PC-9 (cell line): Measurements from ENCODE around the gene EIF4G3. TPM values are rescaled to one million over a fixed set of nuclear protein-coding genes. Genes with fewer than 3 reads are reported as not detected.
"Not testable (repeated sequence)": the region's sequence is repeated elsewhere in the genome, so short reads cannot be mapped to it uniquely, and the experiment has no call there.

Experiments
- BruUV-seq: library from RNA; stranded (reverse); fragments of 400-500 nt; replicated peaks from 2 replicates; lab custom pipeline; 2021; lab: Mats Ljungman, UMichigan
- CTCF ChIA-PET: fragments of 300-600 bp; sonication (Branson Sonifier 250); formaldehyde crosslinking; loops from one replicate; lab custom pipeline; 2022; ENCODE audit warnings: antibody characterized with exemption; lab: Charles Lee
- POLR2A ChIA-PET: fragments of 300-600 bp; sonication (Branson Sonifier 250); formaldehyde crosslinking; loops from one replicate; lab custom pipeline; 2022; ENCODE audit warnings: antibody characterized with exemption; ENCODE audit not compliant: unreplicated experiment; lab: Charles Lee
- DNase-seq, 2 experiments: peaks; one replicate each; pipeline versions ENCODE4 v3.0.0 to v3.0.0-alpha.2; 2015 to 2022; ENCODE audit warnings: mixed read lengths in 1 of 2
- H2AFZ ChIP-seq: fragments of 200-600 bp; sonication (generic); 2 replicates; pipeline ENCODE4 v1.8.1; 2017; ENCODE audit warnings: antibody characterized with exemption
- H3F3A ChIP-seq: fragments of 200-600 bp; sonication (generic); 2 replicates; pipeline ENCODE4 v1.8.1; 2017; ENCODE audit warnings: antibody characterized with exemption, mild to moderate bottlenecking, low read depth; ENCODE audit not compliant: insufficient read depth
- H3K27ac ChIP-seq: fragments of 200-600 bp; sonication (generic); 2 replicates; pipeline ENCODE4 v1.6.1; 2016; ENCODE audit warnings: mixed run types
- H3K27me3 ChIP-seq: fragments of 200-600 bp; sonication (generic); 2 replicates; pipeline ENCODE4 v1.6.1; 2016; ENCODE audit warnings: low read depth, mixed run types; ENCODE audit not compliant: insufficient read depth
- H3K36me3 ChIP-seq: fragments of 200-600 bp; sonication (generic); 2 replicates; pipeline ENCODE4 v1.6.1; 2016; ENCODE audit warnings: low read depth, mixed run types
- H3K4me1 ChIP-seq: fragments of 200-600 bp; sonication (generic); replicated peaks from 2 replicates; pipeline ENCODE4 v1.6.1; 2016; ENCODE audit warnings: mixed run types; ENCODE audit not compliant: insufficient read depth
- H3K4me2 ChIP-seq: fragments of 200-600 bp; sonication (generic); 2 replicates; pipeline ENCODE4 v1.6.1; 2017; ENCODE audit warnings: mixed run types
- H3K4me3 ChIP-seq: fragments of 200-600 bp; sonication (generic); 2 replicates; pipeline ENCODE4 v1.6.1; 2016; ENCODE audit warnings: mixed run types
- H3K79me2 ChIP-seq: fragments of 200-600 bp; sonication (generic); 2 replicates; pipeline ENCODE4 v1.6.1; 2017; ENCODE audit warnings: low read depth, mixed run types
- H3K9me2 ChIP-seq: fragments of 200-600 bp; sonication (generic); 2 replicates; pipeline ENCODE4 v1.8.1; 2017; ENCODE audit warnings: mild to moderate bottlenecking; ENCODE audit not compliant: insufficient read depth
- H3K9me3 ChIP-seq: fragments of 200-600 bp; sonication (generic); 2 replicates; pipeline ENCODE4 v1.8.1; 2016; ENCODE audit warnings: low read depth; ENCODE audit not compliant: insufficient read depth
- H4K20me1 ChIP-seq: fragments of 200-600 bp; sonication (generic); 2 replicates; pipeline ENCODE4 v1.8.1; 2017; ENCODE audit not compliant: insufficient read depth
- EZH2 ChIP-seq: fragments of 200-600 bp; sonication (generic); IDR thresholded peaks from 2 replicates; pipeline ENCODE4 v1.8.0; 2017; ENCODE audit warnings: antibody characterized with exemption, low read depth
- intact Hi-C: fragments of 100-400 bp; cut with micrococcal nuclease; formaldehyde crosslinking; loops from one replicate; pipeline ENCODE4 v1.10.0; 2022; ENCODE audit not compliant: unreplicated experiment
- total RNA-seq: library from RNA; stranded (reverse); gene quantifications from 2 replicates; pipeline ENCODE4 v1.2.3, GENCODE V29; 2021
- TF ChIP-seq, protein P1 (sequence below): fragments of 200-600 bp; sonication (generic); conservative IDR thresholded peaks from 2 replicates; pipeline ENCODE4 v1.6.1; 2017; ENCODE audit warnings: mixed run types, antibody characterized with exemption, mild to moderate bottlenecking, moderate library complexity

The EIF4G3 gene
- total RNA-seq, 1 experiment from 2014 or later = 63.2 TPM

DNA sequence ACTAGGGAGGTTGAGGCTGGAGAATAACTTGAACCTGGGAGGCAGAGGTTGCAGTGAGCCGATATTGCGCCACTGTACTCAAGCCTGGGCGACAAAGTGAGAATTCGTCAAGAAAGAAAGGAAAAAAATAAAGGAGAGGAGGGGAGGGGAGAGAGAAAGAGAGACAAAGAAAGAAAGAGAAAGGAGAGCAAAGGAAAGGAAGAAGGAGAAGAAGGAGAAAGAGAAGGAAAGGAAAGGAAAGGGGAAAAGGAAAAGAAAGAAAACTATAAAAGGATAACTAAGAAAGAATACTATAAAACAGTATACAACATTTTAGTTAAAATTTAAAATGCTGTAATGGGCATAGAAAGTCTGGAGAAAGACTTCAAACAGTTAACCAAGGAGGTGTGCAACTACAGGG lies 33.6 kb downstream of the EIF4G3 start:
- Histone ChIP-seq H3K4me1 (no peaks in the 10 kb centered on the region), H3K27me3 (no peaks in the 10 kb centered on the region), H3K4me3 (no peak overlapping the region), H3K36me3 (no peaks in the 10 kb centered on the region), H3K79me2 (peaks cover 27% of the 10 kb centered on the region), H3F3A (no peaks in the 10 kb centered on the region), H3K9me3 (no peaks in the 10 kb centered on the region), H2AFZ (no peak overlapping the region), H4K20me1 (0 out of 2 replicates have a peak, but pooled peaks cover 5% of the 10 kb centered on the region), H3K4me2 (no peak overlapping the region), H3K9me2 (no peaks in the 10 kb centered on the region), H3K27ac (no peak overlapping the region)
- CTCF ChIA-PET = no interaction called here
- BruUV-seq = no TSS peak
- TF ChIP-seq, protein P1, sequence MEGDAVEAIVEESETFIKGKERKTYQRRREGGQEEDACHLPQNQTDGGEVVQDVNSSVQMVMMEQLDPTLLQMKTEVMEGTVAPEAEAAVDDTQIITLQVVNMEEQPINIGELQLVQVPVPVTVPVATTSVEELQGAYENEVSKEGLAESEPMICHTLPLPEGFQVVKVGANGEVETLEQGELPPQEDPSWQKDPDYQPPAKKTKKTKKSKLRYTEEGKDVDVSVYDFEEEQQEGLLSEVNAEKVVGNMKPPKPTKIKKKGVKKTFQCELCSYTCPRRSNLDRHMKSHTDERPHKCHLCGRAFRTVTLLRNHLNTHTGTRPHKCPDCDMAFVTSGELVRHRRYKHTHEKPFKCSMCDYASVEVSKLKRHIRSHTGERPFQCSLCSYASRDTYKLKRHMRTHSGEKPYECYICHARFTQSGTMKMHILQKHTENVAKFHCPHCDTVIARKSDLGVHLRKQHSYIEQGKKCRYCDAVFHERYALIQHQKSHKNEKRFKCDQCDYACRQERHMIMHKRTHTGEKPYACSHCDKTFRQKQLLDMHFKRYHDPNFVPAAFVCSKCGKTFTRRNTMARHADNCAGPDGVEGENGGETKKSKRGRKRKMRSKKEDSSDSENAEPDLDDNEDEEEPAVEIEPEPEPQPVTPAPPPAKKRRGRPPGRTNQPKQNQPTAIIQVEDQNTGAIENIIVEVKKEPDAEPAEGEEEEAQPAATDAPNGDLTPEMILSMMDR = no peak
- no peak for TF ChIP-seq EZH2
- POLR2A ChIA-PET = no interaction called here
- DNase-seq = no peak
- intact Hi-C loops = no loop called here

GRCh38 chr1:21141030-21141429 lies 35.7 kb downstream of the EIF4G3 start:
- intact Hi-C loops = no loop called here
- no peak overlapping the region for H3K4me2 ChIP-seq
- peaks cover 28% of the 10 kb centered on the region for H3K79me2 ChIP-seq
- no peak for DNase-seq
- H3F3A ChIP-seq = no peaks in the 10 kb centered on the region
- CTCF ChIA-PET = no interaction called here
- H2AFZ ChIP-seq = no peak overlapping the region
- no peak overlapping the region for H3K4me3 ChIP-seq
- 0 out of 2 replicates have a peak, but pooled peaks cover 5% of the 10 kb centered on the region for H4K20me1 ChIP-seq
- no peaks in the 10 kb centered on the region for H3K36me3 ChIP-seq
- BruUV-seq = no TSS peak
- H3K9me2 ChIP-seq = no peaks in the 10 kb centered on the region
- no peaks in the 10 kb centered on the region for H3K9me3 ChIP-seq
- no peaks in the 10 kb centered on the region for H3K27me3 ChIP-seq
- no peak for TF ChIP-seq EZH2
- TF ChIP-seq, protein P1 = no peak
- H3K27ac ChIP-seq = no peak overlapping the region
- POLR2A ChIA-PET = no interaction called here
- H3K4me1 ChIP-seq = no peaks in the 10 kb centered on the region

GRCh38 chr1:21139601-21140000 lies 37.1 kb downstream of the EIF4G3 start:
- H3K36me3 ChIP-seq = no peaks in the 10 kb centered on the region
- TF ChIP-seq EZH2 = no peak
- TF ChIP-seq, protein P1 = no peak
- H4K20me1 ChIP-seq = 0 out of 2 replicates have a peak, but pooled peaks cover 5% of the 10 kb centered on the region
- H3K9me3 ChIP-seq = no peaks in the 10 kb centered on the region
- no peaks in the 10 kb centered on the region for H3K27me3 ChIP-seq
- no peak overlapping the region for H3K27ac ChIP-seq
- H2AFZ ChIP-seq = no peak overlapping the region
- H3K9me2 ChIP-seq = no peaks in the 10 kb centered on the region
- no peaks in the 10 kb centered on the region for H3F3A ChIP-seq
- H3K4me1 ChIP-seq = no peaks in the 10 kb centered on the region
- intact Hi-C loops = no loop called here
- ChIA-PET CTCF (no interaction called here), POLR2A (no interaction called here)
- no peak overlapping the region for H3K4me3 ChIP-seq
- no TSS peak for BruUV-seq
- no peak for DNase-seq
- peaks cover 26% of the 10 kb centered on the region for H3K79me2 ChIP-seq
- H3K4me2 ChIP-seq = no peak overlapping the region

DNA sequence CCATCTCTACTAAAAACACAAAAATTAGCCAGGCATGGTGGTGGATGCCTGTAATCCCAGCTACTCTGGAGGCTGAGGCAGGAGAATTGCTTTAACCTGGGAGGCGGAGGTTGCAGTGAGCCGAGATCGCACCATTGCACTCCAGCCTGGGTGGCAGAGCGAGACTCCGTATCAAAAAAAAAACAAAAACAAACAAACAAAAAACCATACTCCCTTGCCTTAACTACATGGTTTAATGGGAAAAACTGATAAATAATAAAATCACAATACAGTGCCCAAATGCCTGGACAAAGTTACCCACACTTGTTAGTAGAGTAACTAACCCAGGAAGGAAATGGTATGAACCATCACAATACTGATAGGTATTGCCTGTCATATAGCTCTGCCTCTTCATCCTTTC lies 40.4 kb downstream of the EIF4G3 start:
- CTCF ChIA-PET = interaction anchor here (0.7 kb wide), 1 partner anchor 425 kb away, joined by 3 read pairs; no protein-coding TSS in a partner anchor
- H3K9me3 ChIP-seq = not testable (repeated sequence)

More for the DNA sequence above, 40.4 kb downstream of the EIF4G3 start:
- H3K9me2 ChIP-seq, H3K4me1 ChIP-seq, H3K4me2 ChIP-seq, DNase-seq, H3K4me3 ChIP-seq, H2AFZ ChIP-seq, H3F3A ChIP-seq, H4K20me1 ChIP-seq, BruUV-seq, H3K27me3 ChIP-seq, H3K27ac ChIP-seq, H3K36me3 ChIP-seq, intact Hi-C loops: not testable (repeated sequence)
- H3K79me2 ChIP-seq = peaks cover 26% of the 10 kb centered on the region
- POLR2A ChIA-PET = interaction anchor here (0.5 kb wide), 1 partner anchor 306 kb away, joined by 3 read pairs; no protein-coding TSS in a partner anchor
